Liver (tissue), 9 donors: Measurements from ENCODE around the gene CBY2. TPM values are rescaled to one million over a fixed set of nuclear protein-coding genes. Genes with fewer than 3 reads are reported as not detected.

Experiments used
- DNase-seq: peaks from one replicate; pipeline ENCODE4 v3.0.0-alpha.2; 2017; ENCODE audit warnings: low spot score
- H3K27ac ChIP-seq, 2 donors: one replicate each; pipeline ENCODE4 v1.7.0; 2013; ENCODE audit warnings: inconsistent platforms in 2 of 2, low read length in 2 of 2, control low read depth in 1 of 2, low read depth in 1 of 2, mild to moderate bottlenecking in 1 of 2
- H3K27me3 ChIP-seq, 4 donors: one replicate each; pipeline versions ENCODE4 v1.6.1 to v1.7.0; 2013; ENCODE audit warnings: low read length in 3 of 4, inconsistent platforms in 1 of 4, mild to moderate bottlenecking in 1 of 4, moderate library complexity in 1 of 4; ENCODE audit not compliant: control insufficient read depth in 4 of 4, insufficient read depth in 4 of 4
- H3K36me3 ChIP-seq, 4 donors: one replicate each; pipeline versions ENCODE4 v1.6.1 to v1.7.0; 2013; ENCODE audit warnings: low read length in 3 of 4, mild to moderate bottlenecking in 3 of 4, low read depth in 1 of 4, moderate library complexity in 1 of 4; ENCODE audit not compliant: control insufficient read depth in 4 of 4, insufficient read depth in 3 of 4
- H3K4me1 ChIP-seq, 4 donors: one replicate each; pipeline versions ENCODE4 v1.6.1 to v1.7.0; 2013; ENCODE audit warnings: low read length in 3 of 4, mild to moderate bottlenecking in 3 of 4, moderate library complexity in 1 of 4; ENCODE audit not compliant: control insufficient read depth in 4 of 4, insufficient read depth in 4 of 4
- H3K4me3 ChIP-seq, 3 donors: one replicate each; pipeline versions ENCODE4 v1.6.1 to v1.7.0; 2013; ENCODE audit warnings: low read length in 3 of 3, control low read depth in 1 of 3, low read depth in 1 of 3, mild to moderate bottlenecking in 1 of 3
- H3K9ac ChIP-seq, 2 donors: one replicate each; pipeline ENCODE4 v1.7.0; 2013; ENCODE audit warnings: low read length in 2 of 2, mild to moderate bottlenecking in 2 of 2, moderate library complexity in 2 of 2, control low read depth in 1 of 2, low read depth in 1 of 2
- H3K9me3 ChIP-seq, 4 donors: one replicate each; pipeline versions ENCODE4 v1.6.1 to v1.7.0; 2013; ENCODE audit warnings: low read length in 3 of 4; ENCODE audit not compliant: control insufficient read depth in 4 of 4
- FOXA1 ChIP-seq: IDR thresholded peaks from 2 replicates; pipeline ENCODE4 v1.6.1; 2016; ENCODE audit warnings: antibody characterized with exemption
- FOXA2 ChIP-seq: IDR thresholded peaks from 2 replicates; pipeline ENCODE4 v1.6.1; 2016; ENCODE audit warnings: antibody characterized with exemption
- GABPA ChIP-seq, 2 donors: IDR thresholded peaks in 1 of 2; conservative IDR thresholded peaks in 1 of 2; 2 replicates each; pipeline ENCODE4 v1.6.1; 2016; ENCODE audit warnings: antibody characterized with exemption in 2 of 2, mild to moderate bottlenecking in 1 of 2, moderate library complexity in 1 of 2
- HNF4A ChIP-seq, 2 donors: conservative IDR thresholded peaks; 2 replicates each; pipeline ENCODE4 v1.6.1; 2016; ENCODE audit warnings: antibody characterized with exemption in 2 of 2, mild to moderate bottlenecking in 2 of 2
- HNF4G ChIP-seq: IDR thresholded peaks from 2 replicates; pipeline ENCODE4 v1.6.1; 2016; ENCODE audit warnings: antibody characterized with exemption
- JUND ChIP-seq, 2 donors: IDR thresholded peaks; 2 replicates each; pipeline ENCODE4 v1.6.1; 2016; ENCODE audit warnings: antibody characterized with exemption in 2 of 2
- MAX ChIP-seq: IDR thresholded peaks from 2 replicates; pipeline ENCODE4 v1.6.1; 2016; ENCODE audit warnings: antibody characterized with exemption
- NR2F2 ChIP-seq: IDR thresholded peaks from 2 replicates; pipeline ENCODE4 v1.6.1; 2016; ENCODE audit warnings: antibody characterized with exemption
- RAD21 ChIP-seq, 2 donors: IDR thresholded peaks; 2 replicates each; pipeline ENCODE4 v1.6.1; 2016; ENCODE audit warnings: antibody characterized with exemption in 2 of 2, mild to moderate bottlenecking in 2 of 2
- RXRA ChIP-seq, 2 donors: IDR thresholded peaks; 2 replicates each; pipeline ENCODE4 v1.6.1; 2017 to 2018; ENCODE audit warnings: antibody characterized with exemption in 2 of 2, mild to moderate bottlenecking in 1 of 2
- SP1 ChIP-seq: IDR thresholded peaks from 2 replicates; pipeline ENCODE4 v1.6.1; 2018; ENCODE audit warnings: antibody characterized with exemption, mild to moderate bottlenecking
- TAF1 ChIP-seq: conservative IDR thresholded peaks from 2 replicates; pipeline ENCODE4 v1.6.1; 2016; ENCODE audit warnings: antibody characterized with exemption, mild to moderate bottlenecking
- WGBS: extraction: QIAGEN DNeasy Blood & Tissue Kit; methylation state at CpG from one replicate; pipeline ENCODE4 v1.1.7; 2013; 5-methylcytosine and 5-hydroxymethylcytosine counted together
- polyA plus RNA-seq, 2 donors: library from polyadenylated mRNA; stranded (reverse) in 1 of 2; unstranded in 1 of 2; fragments of 200-250 nt in 1 of 2; fragments of >200 nt in 1 of 2; fragmentation: Nextera tagmentation in 1 of 2; extraction: Ambion mirVana in 1 of 2; gene quantifications; one replicate each; pipeline versions ENCODE4 v1.2.1 to v1.2.3, GENCODE V29; 2013 to 2015
- total RNA-seq, 2 donors: library from RNA; depleted of rRNA; stranded (reverse); fragments of >200 nt; gene quantifications; one replicate each; pipeline ENCODE4 v1.2.3, GENCODE V29; 2014
- TF ChIP-seq, protein P1 (sequence below): IDR thresholded peaks from 2 replicates; pipeline ENCODE4 v1.6.1; 2016; ENCODE audit warnings: antibody characterized with exemption, mild to moderate bottlenecking
- TF ChIP-seq, protein P2 (sequence below): IDR thresholded peaks from 2 replicates; pipeline ENCODE4 v1.6.1; 2016; ENCODE audit warnings: antibody characterized with exemption
- TF ChIP-seq, protein P3 (sequence below): IDR thresholded peaks from 2 replicates; pipeline ENCODE4 v1.6.1; 2016; ENCODE audit warnings: antibody characterized with exemption
- donor health status: healthy.
- donor health status: healthy.
- donor health status: healthy.
- donor health status: healthy.
- donor health status: healthy.

The CBY2 gene
- total and polyA plus RNA-seq, 4 donors: not detected

- TF ChIP-seq, protein P1, sequence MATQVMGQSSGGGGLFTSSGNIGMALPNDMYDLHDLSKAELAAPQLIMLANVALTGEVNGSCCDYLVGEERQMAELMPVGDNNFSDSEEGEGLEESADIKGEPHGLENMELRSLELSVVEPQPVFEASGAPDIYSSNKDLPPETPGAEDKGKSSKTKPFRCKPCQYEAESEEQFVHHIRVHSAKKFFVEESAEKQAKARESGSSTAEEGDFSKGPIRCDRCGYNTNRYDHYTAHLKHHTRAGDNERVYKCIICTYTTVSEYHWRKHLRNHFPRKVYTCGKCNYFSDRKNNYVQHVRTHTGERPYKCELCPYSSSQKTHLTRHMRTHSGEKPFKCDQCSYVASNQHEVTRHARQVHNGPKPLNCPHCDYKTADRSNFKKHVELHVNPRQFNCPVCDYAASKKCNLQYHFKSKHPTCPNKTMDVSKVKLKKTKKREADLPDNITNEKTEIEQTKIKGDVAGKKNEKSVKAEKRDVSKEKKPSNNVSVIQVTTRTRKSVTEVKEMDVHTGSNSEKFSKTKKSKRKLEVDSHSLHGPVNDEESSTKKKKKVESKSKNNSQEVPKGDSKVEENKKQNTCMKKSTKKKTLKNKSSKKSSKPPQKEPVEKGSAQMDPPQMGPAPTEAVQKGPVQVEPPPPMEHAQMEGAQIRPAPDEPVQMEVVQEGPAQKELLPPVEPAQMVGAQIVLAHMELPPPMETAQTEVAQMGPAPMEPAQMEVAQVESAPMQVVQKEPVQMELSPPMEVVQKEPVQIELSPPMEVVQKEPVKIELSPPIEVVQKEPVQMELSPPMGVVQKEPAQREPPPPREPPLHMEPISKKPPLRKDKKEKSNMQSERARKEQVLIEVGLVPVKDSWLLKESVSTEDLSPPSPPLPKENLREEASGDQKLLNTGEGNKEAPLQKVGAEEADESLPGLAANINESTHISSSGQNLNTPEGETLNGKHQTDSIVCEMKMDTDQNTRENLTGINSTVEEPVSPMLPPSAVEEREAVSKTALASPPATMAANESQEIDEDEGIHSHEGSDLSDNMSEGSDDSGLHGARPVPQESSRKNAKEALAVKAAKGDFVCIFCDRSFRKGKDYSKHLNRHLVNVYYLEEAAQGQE: no peak
Observed at GRCh38 chr13:45744979-45745378, 42.9 kb downstream of the CBY2 start (continued).

DNA sequence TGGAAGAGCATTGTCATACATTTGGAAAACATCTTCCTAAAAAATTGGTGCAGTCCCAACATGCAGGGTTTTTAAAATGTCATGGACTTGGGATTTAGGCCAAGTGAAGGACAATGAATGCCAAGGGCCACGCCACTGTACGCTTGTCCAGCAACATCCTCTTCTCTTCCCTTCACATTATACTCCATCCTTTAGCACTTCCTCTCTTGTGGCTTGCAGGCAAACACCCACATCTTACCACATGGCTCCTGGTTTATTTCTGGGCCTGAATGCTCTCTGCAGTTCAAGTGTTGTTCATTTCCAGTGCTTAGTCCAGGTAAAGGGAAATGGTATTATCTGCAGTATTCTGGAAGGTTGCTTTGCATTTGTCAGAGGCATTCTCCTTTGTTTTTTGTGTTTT is 45.0 kb downstream of the CBY2 start:
- Histone ChIP-seq H3K4me1 (no peaks in the 10 kb centered on the region), H3K27me3 (peaks cover 0 to 3% (median 0%) of the 10 kb centered on the region in 4 donors), H3K9ac (no peak overlapping the region), H3K27ac (no peak overlapping the region), H3K9me3 (no peaks in the 10 kb centered on the region), H3K4me3 (no peak overlapping the region), H3K36me3 (no peaks in the 10 kb centered on the region)
- WGBS: 78% methylated on average over 2 of the region's 2 CpGs
- TF ChIP-seq TAF1 (no peak), GABPA (IDR thresholded peaks at IDR 0.05 in 1 of 2, conservative IDR thresholded peaks at IDR 0.05 in 1 of 2) (no peak), NR2F2 (no peak), JUND (IDR thresholded peaks at IDR 0.05) (no peak)
- TF ChIP-seq, protein P2, sequence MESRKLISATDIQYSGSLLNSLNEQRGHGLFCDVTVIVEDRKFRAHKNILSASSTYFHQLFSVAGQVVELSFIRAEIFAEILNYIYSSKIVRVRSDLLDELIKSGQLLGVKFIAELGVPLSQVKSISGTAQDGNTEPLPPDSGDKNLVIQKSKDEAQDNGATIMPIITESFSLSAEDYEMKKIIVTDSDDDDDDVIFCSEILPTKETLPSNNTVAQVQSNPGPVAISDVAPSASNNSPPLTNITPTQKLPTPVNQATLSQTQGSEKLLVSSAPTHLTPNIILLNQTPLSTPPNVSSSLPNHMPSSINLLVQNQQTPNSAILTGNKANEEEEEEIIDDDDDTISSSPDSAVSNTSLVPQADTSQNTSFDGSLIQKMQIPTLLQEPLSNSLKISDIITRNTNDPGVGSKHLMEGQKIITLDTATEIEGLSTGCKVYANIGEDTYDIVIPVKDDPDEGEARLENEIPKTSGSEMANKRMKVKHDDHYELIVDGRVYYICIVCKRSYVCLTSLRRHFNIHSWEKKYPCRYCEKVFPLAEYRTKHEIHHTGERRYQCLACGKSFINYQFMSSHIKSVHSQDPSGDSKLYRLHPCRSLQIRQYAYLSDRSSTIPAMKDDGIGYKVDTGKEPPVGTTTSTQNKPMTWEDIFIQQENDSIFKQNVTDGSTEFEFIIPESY: no peak
- no peak for DNase-seq

GRCh38 chr13:45748941-45749759 is 47.0 kb downstream of the CBY2 start:
- 74% methylated on average over 13 of the region's 13 CpGs for WGBS
- DNase-seq: no peak
- TF ChIP-seq MAX: no peak
- TF ChIP-seq NR2F2: no peak
- TF ChIP-seq, protein P3, sequence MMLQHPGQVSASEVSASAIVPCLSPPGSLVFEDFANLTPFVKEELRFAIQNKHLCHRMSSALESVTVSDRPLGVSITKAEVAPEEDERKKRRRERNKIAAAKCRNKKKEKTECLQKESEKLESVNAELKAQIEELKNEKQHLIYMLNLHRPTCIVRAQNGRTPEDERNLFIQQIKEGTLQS: no peak
- TF ChIP-seq GABPA (IDR thresholded peaks at IDR 0.05 in 1 of 2, conservative IDR thresholded peaks at IDR 0.05 in 1 of 2): no peak
- TF ChIP-seq, protein P1: no peak
- no peak for TF ChIP-seq HNF4A (conservative IDR thresholded peaks at IDR 0.05)
- TF ChIP-seq FOXA2: no peak
- TF ChIP-seq, protein P2: no peak
- no peak for TF ChIP-seq HNF4G
- TF ChIP-seq JUND (IDR thresholded peaks at IDR 0.05): no peak
- no peak for TF ChIP-seq FOXA1
- no peak for TF ChIP-seq RAD21 (IDR thresholded peaks at IDR 0.05)
- TF ChIP-seq RXRA (IDR thresholded peaks at IDR 0.05): no peak
- no peak for TF ChIP-seq TAF1
- no peak for TF ChIP-seq SP1

More at GRCh38 chr13:45748941-45749759, 47.0 kb downstream of the CBY2 start:
- Histone ChIP-seq H3K9me3 (no peaks in the 10 kb centered on the region), H3K4me3 (no peak overlapping the region), H3K36me3 (no peaks in the 10 kb centered on the region), H3K9ac (no peak overlapping the region), H3K27me3 (peaks cover 0 to 3% (median 0%) of the 10 kb centered on the region in 4 donors), H3K4me1 (no peaks in the 10 kb centered on the region), H3K27ac (no peak overlapping the region)
